SK-N-DZ (cell line): ENCODE results near the gene ACTN2.

Experiments
- DNase-seq: peaks from one replicate; pipeline ENCODE4 v3.0.0-alpha.2; 2015; ENCODE audit warnings: low spot score

The ACTN2 gene

DNA sequence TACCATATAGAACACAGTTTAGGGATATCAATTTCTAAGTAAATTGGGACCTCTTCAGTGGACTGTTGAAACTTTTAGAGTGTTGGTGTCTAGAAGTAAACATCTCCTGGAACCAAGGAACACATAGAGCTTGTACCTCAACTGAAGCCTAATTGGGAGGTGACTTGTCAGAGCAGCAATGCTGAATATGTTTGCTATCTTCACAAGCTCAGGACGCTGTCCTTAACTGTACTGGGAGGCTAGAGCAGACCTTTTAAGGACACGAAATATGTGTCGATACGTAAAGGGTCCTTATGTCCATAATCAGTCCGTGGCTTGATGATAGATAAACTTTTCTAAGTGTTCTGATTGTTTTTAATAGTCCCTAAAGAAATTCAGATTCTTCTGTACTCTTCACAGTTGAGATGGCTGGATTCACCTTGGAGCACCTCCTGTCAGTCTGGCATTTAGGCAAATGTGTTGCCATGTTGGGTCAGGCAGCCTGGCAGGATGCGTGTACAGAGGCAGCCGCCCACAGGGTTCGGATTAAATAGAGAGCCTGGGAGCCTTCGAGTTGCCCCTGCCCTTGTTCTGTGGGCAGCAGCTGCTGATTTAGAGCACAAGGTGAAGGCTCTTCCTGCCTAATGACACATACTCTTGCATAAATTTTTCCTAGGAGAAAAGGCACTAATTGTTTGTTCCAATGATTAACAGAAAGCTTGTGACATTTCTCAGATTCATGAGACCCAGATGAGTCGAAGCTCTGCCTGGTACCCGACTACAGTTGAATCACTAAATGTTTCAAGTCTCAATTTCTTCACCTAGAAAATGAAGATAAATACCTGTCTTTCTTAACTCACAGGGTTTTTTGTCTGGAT is 3.6 kb downstream of the ACTN2 start:
- DNase-seq: no peak

DNA sequence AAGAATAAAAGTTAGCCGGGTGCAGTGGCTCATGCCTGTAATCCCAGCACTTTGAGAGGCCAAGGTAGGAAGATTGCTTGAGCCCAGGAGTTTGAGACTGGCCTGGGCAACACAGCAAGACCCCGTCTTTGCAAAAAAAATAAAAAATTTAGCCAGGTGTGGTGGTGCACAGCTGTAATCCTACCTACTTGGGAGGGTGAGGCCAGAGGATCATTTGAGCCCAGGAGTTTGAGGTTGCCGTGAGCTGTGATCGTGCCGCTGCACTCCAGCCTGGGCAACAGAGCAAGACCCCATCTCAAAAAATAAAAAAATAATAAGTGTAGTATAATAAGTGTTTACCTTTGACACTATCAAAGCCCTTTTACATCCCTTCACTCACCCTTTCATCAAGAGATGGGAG is 5.0 kb downstream of the ACTN2 start:
- no peak for DNase-seq

DNA sequence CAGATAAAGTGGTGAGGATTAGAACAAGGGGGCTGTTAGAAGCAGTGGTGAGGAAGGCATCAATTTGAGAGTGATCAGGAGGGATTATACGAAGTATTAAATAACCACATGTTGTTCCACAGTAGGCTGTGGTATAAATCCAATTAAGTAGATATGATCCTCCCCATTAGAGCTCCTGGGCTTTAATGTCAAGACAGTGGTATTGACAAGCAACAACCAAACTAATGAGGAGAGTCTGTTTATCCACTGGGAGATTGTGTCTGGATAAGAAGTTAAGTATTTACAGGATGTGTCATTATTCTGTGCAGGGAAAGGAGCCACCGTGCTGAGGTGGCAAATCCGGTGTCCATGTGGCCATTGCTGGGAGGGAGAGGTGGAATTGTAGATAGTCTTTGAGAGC is 5.8 kb downstream of the ACTN2 start:
- no peak for DNase-seq

DNA sequence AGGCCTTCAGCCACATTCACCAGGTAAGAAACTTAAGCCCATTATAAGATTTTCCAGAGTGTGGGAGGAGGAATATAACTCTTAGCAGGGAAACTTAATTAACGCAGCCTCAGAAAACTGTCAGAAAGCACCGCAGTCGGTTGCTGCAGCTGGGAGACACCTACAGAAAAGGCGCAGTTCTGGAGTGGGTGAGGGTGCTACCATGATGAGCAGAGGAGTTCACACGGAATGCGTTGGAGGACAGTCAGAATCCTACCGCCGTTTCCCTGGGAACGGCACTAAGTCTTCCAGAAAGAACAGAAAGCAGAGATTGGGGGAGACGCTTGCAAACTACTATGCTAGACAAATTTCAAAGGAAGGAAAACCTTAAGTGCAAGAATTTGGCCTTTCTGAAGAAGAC is 6.4 kb downstream of the ACTN2 start:
- no peak for DNase-seq

DNA sequence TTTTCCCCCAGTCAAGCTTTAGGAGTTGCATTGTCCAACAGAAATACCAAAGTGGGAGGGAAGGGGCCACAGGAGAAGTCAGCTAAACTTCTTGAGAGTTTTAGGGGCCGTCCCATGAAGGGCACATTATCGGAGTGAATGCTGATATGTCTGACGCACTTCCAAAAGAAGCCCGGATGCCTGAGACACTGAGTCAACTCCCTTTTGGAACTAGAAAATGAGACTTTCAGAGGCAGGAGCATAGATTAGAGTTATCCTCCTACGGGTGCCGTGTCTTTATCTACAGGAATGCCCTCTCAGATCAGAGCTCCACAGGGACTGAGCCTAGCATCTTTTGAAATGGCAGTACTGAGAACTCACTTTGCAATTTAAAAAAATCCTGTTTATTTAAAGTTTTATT is 13.1 kb downstream of the ACTN2 start:
- no peak for DNase-seq

DNA sequence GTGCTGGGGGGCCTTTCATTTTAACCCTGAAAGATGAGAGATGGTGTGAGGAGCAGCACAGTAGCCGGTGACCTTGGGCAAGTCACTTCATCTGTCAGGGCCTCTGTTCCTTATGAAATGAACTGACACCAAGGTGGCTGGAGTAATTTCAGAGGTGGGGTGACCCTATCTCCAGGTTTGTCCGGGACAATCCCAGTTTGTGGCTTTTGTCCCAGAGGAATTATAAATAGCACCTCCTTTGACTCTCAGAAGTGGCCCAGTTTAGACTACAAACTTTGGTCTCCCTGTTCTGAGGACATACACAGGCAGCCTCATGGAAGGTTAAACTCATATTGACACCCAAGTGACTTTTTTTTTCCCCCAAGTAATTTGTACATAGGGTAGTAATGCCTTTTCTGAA is 14.6 kb downstream of the ACTN2 start:
- DNase-seq: no peak

DNA sequence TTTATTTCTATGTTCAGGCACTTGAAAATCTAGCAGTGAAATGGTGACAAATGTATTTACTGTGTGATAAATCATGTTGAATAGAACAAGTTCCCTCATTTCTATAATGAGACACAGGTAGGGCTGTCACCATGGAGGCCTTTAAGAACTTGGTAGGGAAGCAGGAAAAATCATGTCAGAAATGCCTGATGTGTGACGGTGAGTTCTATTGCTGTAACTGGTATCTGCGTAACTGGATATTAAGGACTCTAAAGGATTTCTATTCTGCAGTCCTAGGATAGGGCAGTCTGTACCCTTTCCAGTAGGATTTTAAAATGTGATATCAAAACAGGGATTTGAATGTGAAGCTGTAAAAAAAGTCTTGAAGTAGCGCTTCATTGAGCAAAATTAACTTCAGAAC is 15.5 kb downstream of the ACTN2 start:
- DNase-seq: no peak

DNA sequence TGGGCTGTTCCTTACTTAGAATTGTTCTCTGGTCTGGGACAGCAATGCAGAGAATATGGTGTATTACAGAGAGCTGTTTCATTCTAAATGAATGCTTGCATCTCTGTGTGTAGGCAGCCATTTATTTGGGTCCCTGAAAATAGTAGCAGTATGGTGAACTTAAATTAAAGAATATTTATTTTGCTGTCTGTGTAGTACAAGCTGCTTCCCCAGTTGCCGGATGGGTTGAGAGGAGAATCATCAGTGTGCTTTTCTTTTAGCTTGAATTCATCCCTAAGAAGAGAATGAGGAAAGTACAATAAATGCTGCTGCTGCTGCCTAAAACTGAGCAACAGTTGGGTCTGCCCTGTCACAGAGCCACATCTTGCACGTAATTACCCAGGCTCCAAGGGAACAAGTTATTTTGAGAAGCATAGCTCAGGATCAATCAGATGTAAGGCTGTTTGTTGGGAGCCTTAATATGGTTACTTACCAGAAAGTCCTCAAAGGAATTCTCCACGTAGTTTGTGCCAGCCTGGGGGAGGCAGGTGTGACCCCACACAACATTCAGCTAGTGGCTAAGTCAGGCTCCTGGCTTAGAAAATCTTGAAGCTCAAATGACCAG is 16.6 kb downstream of the ACTN2 start:
- no peak for DNase-seq

DNA sequence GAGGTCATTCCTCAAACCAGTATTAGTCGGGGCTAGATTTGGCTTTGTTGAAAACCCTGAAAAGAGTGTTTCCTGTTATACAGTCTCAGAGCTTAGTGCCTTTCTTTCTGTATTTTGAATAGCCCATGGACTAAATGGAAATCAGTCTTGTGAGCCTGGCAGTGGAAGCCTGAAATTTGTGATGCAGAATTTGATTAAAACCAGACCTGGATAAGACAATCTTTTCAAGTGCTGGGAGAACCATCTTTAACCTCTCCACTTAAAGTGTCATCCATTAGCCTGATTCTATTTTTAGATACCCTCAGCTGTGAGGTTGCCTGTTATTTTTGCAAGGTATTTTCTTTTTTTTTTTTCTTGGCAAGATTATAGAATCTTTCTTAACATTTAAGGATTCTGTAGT is 19.5 kb downstream of the ACTN2 start:
- DNase-seq: peak; percentile 81

DNA sequence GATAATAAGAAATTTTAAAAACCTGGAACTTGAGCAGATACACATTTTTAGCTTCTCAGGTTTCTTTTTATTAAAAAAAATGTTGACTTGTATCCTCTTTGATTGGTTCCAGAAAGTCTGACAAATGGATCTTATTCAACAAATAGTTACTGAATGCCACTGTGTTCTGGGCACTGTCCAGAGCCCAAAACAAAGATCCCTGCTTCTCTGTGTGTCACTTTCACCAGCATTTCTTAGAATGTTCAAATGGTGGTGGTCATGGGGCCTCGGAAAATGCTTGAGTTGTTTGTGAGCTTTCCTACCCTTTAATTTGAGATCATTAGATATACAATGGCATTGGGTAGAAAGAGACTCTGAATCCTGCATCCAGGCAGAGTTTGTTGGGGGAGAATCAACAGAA is 19.9 kb downstream of the ACTN2 start:
- peak; percentile 37 for DNase-seq

DNA sequence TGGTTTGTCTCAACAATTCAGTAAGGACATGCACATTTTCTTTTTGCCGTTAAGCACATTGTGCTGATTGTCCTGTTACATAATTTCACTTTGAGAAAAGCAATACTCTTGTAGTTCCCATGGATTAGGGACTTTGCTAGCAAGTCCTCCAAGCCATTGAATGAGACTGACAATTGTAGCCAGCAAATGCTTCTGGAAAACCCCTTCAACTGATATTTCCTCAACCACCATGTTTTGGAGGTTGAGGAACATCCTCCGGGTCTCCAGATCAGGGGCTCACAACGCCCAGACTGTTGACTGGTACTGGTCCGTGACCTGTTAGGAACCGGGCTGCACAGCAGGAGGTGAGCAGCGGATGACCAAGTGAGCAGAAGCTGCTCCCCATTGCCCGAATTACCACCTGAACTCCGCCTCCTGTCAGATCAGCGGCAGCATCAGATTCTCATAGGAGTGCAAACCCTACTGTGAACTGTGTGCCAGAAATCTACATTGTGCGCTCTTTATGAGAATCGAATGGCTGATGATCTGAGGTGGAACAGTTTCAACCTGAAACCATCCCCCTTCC is 24.1 kb downstream of the ACTN2 start:
- no peak for DNase-seq

DNA sequence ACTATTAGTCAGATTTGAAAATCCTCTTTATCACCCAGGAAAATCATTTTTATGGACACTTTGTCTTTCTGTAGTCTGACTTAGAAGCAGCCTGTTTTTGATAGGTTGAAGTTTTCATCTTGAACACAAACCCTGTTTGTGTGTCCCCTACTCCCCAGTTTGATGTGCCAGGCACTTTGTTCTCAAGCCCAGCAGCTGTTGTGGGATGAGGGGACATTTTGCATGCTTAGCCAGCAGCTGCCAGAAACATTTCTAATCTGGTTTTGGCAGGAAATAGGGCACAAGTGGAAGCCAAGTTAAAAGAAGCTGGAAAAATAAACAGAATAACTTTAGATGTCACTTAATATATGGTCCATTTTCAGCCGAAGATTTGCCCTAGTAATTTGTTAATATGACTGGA is 29.9 kb downstream of the ACTN2 start:
- no peak for DNase-seq

DNA sequence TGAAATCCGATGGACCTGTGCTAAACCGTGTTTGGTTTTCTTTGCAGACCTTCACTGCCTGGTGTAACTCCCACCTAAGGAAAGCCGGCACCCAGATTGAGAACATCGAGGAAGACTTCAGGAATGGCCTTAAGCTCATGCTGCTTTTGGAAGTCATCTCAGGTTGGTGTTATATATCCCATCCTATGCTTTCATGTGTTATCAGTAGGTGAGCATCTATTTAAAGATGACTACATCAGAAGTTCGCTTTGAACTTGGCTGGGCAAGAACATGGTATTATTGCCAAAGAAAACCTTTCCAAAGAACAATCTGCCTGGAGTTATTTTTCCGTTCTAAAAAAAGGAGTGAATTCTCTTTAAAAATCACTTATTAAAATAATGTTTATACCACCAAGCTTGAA is 31.5 kb downstream of the ACTN2 start:
- no peak for DNase-seq

DNA sequence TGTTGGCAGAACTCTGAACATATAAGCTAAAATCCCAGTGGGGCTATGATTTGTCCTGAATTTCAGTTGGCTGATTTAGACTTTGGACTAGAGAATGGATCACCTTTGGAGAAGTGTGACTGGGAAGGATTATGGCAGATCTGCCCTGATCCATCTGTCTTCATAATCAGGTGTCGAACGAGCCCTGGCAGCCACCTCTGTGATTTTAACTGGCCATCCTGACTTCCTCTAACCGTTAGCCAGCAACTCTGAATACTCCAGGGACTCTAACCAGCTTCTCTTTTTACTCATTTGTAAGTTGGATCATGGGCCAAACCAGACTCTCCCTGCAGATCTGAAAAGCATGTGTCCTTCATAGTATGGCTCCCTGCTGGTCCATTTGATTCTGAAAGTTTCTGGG is 32.0 kb downstream of the ACTN2 start:
- DNase-seq: no peak

DNA sequence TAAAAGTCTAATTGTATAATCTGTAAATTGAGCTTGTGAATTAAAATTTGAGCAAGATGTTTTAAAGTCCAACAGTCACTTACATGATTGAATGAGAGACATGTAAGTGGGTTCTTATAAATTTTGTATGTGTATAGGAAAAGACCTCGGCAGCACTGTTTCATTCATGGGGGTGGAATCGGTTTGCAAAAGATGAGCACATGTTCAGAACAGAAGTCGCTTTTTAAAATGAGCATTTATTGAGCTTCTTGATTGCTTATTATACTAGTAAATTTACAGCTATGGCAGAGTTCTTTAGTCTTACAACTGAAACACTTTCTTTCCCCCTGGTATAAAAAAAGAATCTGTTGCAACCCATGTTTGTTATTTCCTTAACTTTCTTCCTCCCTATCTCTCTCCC is 33.9 kb downstream of the ACTN2 start:
- DNase-seq: no peak

DNA sequence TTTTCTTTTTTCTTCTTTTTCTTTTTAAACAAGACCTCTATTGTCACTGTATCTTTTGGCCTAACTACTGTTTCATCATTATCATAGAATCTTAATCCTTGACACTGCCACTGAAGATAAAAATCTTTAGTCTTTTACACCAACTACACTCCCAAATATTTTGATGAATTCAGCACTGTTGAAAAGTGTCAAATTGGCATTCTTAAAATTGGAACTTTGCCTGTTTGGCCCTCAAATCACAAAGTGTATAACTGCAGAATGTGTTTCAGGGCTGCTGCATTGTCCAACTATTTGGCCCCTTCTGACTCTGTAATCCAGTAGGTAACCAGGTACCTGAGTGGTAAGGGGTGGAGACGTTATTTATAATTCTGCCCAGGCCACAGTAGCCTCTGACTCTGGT is 34.3 kb downstream of the ACTN2 start:
- DNase-seq: no peak

DNA sequence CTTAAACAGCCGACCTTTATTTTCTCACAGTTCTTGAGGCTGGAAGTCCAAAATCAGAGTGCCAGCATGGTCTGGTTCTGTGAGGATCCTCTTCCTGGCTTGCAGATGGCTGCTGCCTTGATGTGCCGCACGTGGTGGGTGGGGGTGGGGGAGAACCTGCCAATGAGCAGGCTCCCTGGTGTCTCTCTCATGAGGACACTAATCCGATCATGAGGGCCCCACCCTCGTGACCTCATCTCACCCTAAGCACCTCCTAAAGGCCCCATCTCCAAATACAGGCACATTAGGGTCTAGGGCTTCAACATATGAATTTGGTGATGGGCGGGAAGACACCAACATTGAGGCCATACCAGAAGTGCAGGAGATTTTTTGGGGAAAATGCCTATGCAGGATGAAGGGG is 37.8 kb downstream of the ACTN2 start:
- no peak for DNase-seq

DNA sequence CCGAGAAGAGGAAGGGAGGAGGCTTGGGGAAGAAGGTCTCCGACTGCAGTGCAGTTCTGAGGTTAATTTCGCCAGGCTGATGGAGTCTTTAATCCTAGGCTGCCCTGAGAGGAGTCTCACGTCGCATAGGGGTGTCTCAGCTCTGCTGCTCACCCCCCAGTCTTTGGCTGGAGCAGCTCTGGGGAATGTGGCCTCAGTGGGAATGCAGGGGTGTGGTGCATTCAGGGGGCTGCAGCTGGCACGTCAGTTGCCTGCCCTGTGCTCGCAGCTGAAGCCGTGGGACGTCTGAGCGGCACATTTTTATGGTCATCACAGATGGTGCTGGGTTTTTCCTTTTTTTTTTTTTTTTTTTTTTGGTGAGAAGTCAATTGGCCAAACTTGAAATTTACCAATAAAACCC is 38.2 kb downstream of the ACTN2 start:
- DNase-seq: no peak

DNA sequence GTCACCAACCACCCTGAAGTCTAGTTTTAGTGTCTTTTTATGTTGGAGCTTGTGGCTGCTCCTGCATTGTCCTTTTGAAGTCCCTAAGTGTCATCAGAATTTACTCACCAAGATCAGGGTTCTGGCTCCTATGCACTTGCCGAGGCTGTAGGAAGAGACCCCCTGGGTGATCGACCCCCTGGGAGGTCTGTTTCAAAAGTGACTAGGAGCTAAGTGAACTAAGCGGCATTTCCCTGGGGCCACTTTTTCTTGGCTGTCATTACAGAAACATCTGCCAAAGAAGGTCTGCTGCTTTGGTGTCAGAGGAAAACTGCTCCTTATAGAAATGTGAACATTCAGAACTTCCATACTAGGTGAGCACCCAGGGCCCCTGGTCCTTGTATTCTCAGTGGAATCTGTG is 39.4 kb downstream of the ACTN2 start:
- DNase-seq: no peak

DNA sequence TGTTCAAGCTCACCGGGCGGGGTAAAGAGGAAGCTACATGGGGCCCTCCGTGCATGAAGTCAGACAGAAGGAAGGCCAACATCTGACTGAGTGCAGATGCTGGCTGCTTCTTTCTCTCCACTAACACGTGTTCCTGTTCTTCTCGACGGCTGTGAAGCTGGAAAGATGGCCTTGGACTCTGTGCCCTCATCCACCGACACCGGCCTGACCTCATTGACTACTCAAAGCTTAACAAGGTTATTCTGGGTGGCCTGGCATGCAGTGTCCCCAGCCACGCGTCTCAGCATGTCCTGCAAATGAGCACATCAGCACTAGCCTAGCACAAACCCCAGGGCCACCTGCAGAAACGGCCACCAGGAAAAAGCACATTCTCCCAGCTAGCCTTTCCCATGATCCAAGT is 41.2 kb downstream of the ACTN2 start:
- no peak for DNase-seq

DNA sequence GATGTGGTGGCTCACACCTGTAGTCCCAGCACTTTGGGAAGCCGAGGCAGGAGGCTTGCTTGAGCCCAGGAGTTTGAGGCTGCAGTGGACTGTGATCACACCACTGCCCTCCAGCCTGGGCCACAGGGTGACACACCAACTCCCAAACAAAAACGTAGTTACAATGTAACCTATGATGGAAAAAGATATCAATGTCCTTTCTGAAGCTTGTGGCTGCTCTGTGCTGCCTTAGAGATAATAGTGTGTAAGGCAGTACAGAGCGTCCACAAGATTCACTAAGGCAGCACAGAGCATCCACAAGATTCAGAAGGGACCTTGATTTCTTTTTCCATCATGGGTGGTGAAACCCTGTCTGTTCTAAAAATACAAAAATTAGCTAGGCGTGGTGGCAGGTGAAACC is 42.5 kb downstream of the ACTN2 start:
- DNase-seq: no peak

DNA sequence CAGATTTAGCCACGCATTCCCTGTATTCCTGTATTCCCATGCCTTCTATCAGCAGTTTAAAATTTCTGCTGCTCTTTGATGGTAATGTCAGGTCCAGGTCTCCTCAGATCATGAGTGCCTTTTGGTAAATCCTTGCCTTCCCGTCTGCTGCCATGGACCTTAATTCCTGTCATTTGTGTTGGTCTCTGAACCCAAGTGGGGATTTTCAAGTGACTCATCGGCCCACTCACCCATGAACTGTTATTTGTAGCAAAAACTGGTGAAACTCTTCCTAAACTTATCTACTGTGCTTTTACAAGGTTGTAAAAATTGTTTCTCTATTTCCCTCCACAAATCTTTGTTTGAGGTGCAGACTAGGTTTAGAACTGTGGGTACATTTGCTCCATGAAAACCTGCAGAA is 47.4 kb downstream of the ACTN2 start:
- DNase-seq: no peak

DNA sequence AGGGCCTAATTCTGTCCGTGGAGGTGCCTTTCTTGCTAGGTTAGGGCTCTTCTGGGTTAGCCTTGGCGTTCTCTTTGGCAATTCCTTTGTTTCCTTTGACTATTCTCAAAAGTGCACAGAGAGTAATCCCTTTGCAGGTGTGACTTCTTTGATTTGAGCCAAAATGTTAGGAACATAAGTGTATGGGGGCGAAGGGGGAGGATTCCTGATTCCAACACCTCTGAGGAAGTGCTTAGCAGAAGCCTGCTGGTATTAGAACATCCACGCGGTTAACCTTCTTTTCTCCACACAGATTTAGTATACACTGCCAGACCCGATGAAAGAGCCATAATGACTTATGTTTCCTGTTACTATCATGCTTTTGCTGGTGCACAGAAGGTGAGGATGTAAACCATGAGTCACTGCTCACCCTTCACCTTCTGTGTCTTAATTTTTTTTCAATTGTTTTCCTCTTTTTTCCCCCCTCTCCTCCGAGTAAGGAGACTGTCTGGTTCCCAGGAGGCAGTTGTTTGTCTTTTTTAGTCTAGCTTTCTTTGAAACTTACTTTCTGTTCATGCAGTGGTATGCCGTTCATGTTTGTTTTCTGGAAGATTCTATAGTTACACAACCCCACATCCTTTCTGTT is 48.0 kb downstream of the ACTN2 start:
- no peak for DNase-seq
